Measurements from ENCODE around the gene TTLL5. TPM values are rescaled to one million over a fixed set of nuclear protein-coding genes. Genes with fewer than 3 reads are reported as not detected.
A peak's percentile ranks its signal among the peaks of the same experiment; 100 is the strongest.

TTLL5 gene
- polyA plus RNA-seq, 2 of the 4 experiments (the other 2 are of a cell fraction), result 18.8 to 23.7 TPM

- FAIRE-seq (no peak), DNase-seq (ENCODE audit: low read depth in 1 of 2, low spot score in 1 of 2) (peak; percentile 17 to 33), ATAC-seq (peak in 1 of 2 experiments; percentile 31; a peak in 3 of 6 replicates)
- Histone ChIP-seq H3K4me2 (no peak overlapping the region), H3K27ac (no peak overlapping the region), H3K4me1 (peaks cover 22% of the 10 kb centered on the region; the same call in 2 of the 3 replicates), H3K9me3 (no peaks in the 10 kb centered on the region), H3K4me3 (no peak overlapping the region)
- TF ChIP-seq RAD21 (conservative IDR thresholded peaks at IDR 0.05 in 1 of 2, IDR thresholded peaks at IDR 0.05 in 1 of 2), result peak; percentile 62 to 65
- TF ChIP-seq JUNB (IDR thresholded peaks at IDR 0.05), result no peak
- peak; percentile 63 for TF ChIP-seq CTCF (IDR thresholded peaks at IDR 0.05)
- no peak for TF ChIP-seq FOXS1 (CRISPR knock-in tag; IDR thresholded peaks at IDR 0.05)
- no peak for TF ChIP-seq CHD4 (IDR thresholded peaks at IDR 0.05; ENCODE audit: borderline replicate concordance)
- TF ChIP-seq FOSB (CRISPR knock-in tag; IDR thresholded peaks at IDR 0.05), result no peak
- TF ChIP-seq SMC3 (IDR thresholded peaks at IDR 0.05), result peak; percentile 68
- no peak for TF ChIP-seq HEYL (CRISPR knock-in tag; IDR thresholded peaks at IDR 0.05)
- CTCF ChIA-PET, result interaction anchor here (0.5 to 14.3 kb wide), 21 partner anchors 9 to 1481 kb away, joined by 3 to 448 read pairs (median 5); partner anchors contain the start of gene FLVCR2
- 68% methylated on average over 6 of the region's 14 CpGs for WGBS (ENCODE audit: missing lambda C conversion rate)
- POLR2A ChIA-PET, result interaction anchor here (0.6 kb wide), 1 partner anchor 270 kb away, joined by 3 read pairs; no protein-coding TSS in a partner anchor
These were observed 318.1 kb downstream of the TTLL5 start for GRCh38 chr14:75979071-75979571.

GRCh38 chr14:75979648-75980565 is 318.9 kb downstream of the TTLL5 start:
- no peak for ATAC-seq
- Histone ChIP-seq H3K4me1 (peaks cover 22% of the 10 kb centered on the region; the same call in 2 of the 3 replicates), H3K27ac (no peak overlapping the region), H3K4me3 (no peak overlapping the region), H3K4me2 (no peak overlapping the region), H3K9me3 (no peaks in the 10 kb centered on the region)
- WGBS (ENCODE audit: missing lambda C conversion rate), result 74% methylated on average over 26 of the region's 27 CpGs
- FAIRE-seq, result no peak
- DNase-seq (ENCODE audit: low read depth in 1 of 2, low spot score in 1 of 2), result no peak
- ChIA-PET CTCF (interaction anchor here (0.7 to 14.3 kb wide), 24 partner anchors 10 to 407 kb away, joined by 3 to 448 read pairs (median 4); partner anchors contain the start of gene FLVCR2), POLR2A (interaction anchor here (0.6 kb wide), 1 partner anchor 271 kb away, joined by 3 read pairs; no protein-coding TSS in a partner anchor)
- peak; percentile 34; the same call in 1 of the 2 replicates for TF ChIP-seq USF2 (IDR thresholded peaks at IDR 0.05)
- TF ChIP-seq RFX5 (IDR thresholded peaks at IDR 0.05), result no peak
- no peak for TF ChIP-seq ZNF302 (CRISPR knock-in tag; IDR thresholded peaks at IDR 0.05)

- Histone ChIP-seq H3K4me3 (no peak overlapping the region), H3K27ac (no peak overlapping the region), H3K4me2 (no peak overlapping the region), H3K4me1 (peaks cover 22% of the 10 kb centered on the region; the same call in 2 of the 3 replicates), H3K9me3 (no peaks in the 10 kb centered on the region)
- WGBS (ENCODE audit: missing lambda C conversion rate), result 98% methylated on average over 8 of the region's 8 CpGs
- DNase-seq (ENCODE audit: low read depth in 1 of 2, low spot score in 1 of 2) (no peak), ATAC-seq (no peak), FAIRE-seq (no peak)
- CTCF ChIA-PET, result interaction anchor here (0.8 to 14.3 kb wide), 16 partner anchors 10 to 406 kb away, joined by 3 to 448 read pairs (median 6); partner anchors contain the start of gene FLVCR2
- TF ChIP-seq CBX2 (IDR thresholded peaks at IDR 0.05; ENCODE audit: borderline replicate concordance, low read depth), result no peak
- no peak for TF ChIP-seq HMGXB4 (CRISPR knock-in tag; IDR thresholded peaks at IDR 0.05; ENCODE audit: borderline replicate concordance)
- TF ChIP-seq GATA3 (IDR thresholded peaks at IDR 0.05; ENCODE audit: borderline replicate concordance), result no peak
- POLR2A ChIA-PET, result no interaction called here
These were observed 319.8 kb downstream of the TTLL5 start for GRCh38 chr14:75980856-75981255.

All from A549 (cell line).